Chondrocyte (in vitro differentiated cells): ENCODE results near the gene ARFGEF3. TPM values are rescaled to one million over a fixed set of nuclear protein-coding genes. Genes with fewer than 3 reads are reported as not detected.

Source experiments
- DNase-seq: peaks from one replicate; pipeline ENCODE4 v3.0.0; 2021; ENCODE audit warnings: mixed read lengths, low spot score
- H3K27ac Mint-ChIP-seq: one replicate; pipeline ENCODE4 v1.8.0; 2021; ENCODE audit warnings: mild to moderate bottlenecking, moderate library complexity, mixed read lengths; ENCODE audit not compliant: unreplicated experiment
- H3K27me3 Mint-ChIP-seq: 2 replicates; pipeline ENCODE4 v1.8.0; 2021; ENCODE audit warnings: low read depth, mixed read lengths
- H3K36me3 Mint-ChIP-seq: 2 replicates; pipeline ENCODE4 v1.8.0; 2021; ENCODE audit warnings: low read depth, mixed read lengths
- H3K4me1 Mint-ChIP-seq: 2 replicates; pipeline ENCODE4 v1.8.0; 2021; ENCODE audit warnings: low read depth, mild to moderate bottlenecking, mixed read lengths
- H3K4me3 Mint-ChIP-seq: one replicate; pipeline ENCODE4 v1.8.0; 2021; ENCODE audit warnings: mild to moderate bottlenecking, moderate library complexity, mixed read lengths; ENCODE audit not compliant: unreplicated experiment
- H3K9me3 Mint-ChIP-seq: 2 replicates; pipeline ENCODE4 v1.8.0; 2021; ENCODE audit warnings: low read depth, mixed read lengths
- total RNA-seq: library from RNA; stranded (reverse); gene quantifications from 3 replicates; pipeline ENCODE4 v1.2.1, GENCODE V29; 2021
- TF ChIP-seq, protein P1 (sequence below): fragments of 200-600 bp; sonication (generic); IDR thresholded peaks from 2 replicates; pipeline ENCODE4 v1.5.0; 2021; ENCODE audit warnings: antibody characterized with exemption, mild to moderate bottlenecking, moderate library complexity

Gene ARFGEF3
- total RNA-seq, 1 donor from 2014 or later = 2.7 TPM

- no peak for DNase-seq
- H3K27ac Mint-ChIP-seq = no peak overlapping the region
- H3K27me3 Mint-ChIP-seq = no peaks in the 10 kb centered on the region
These were observed 169.0 kb downstream of the ARFGEF3 start for GRCh38 chr6:138330763-138331162.

GRCh38 chr6:138331444-138331843 is 169.7 kb downstream of the ARFGEF3 start:
- TF ChIP-seq, protein P1, sequence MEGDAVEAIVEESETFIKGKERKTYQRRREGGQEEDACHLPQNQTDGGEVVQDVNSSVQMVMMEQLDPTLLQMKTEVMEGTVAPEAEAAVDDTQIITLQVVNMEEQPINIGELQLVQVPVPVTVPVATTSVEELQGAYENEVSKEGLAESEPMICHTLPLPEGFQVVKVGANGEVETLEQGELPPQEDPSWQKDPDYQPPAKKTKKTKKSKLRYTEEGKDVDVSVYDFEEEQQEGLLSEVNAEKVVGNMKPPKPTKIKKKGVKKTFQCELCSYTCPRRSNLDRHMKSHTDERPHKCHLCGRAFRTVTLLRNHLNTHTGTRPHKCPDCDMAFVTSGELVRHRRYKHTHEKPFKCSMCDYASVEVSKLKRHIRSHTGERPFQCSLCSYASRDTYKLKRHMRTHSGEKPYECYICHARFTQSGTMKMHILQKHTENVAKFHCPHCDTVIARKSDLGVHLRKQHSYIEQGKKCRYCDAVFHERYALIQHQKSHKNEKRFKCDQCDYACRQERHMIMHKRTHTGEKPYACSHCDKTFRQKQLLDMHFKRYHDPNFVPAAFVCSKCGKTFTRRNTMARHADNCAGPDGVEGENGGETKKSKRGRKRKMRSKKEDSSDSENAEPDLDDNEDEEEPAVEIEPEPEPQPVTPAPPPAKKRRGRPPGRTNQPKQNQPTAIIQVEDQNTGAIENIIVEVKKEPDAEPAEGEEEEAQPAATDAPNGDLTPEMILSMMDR = no peak
- no peaks in the 10 kb centered on the region for H3K4me1 Mint-ChIP-seq
- H3K4me3 Mint-ChIP-seq = no peak overlapping the region
- peaks cover 3% of the 10 kb centered on the region for H3K36me3 Mint-ChIP-seq
- DNase-seq = no peak
- no peak overlapping the region for H3K27ac Mint-ChIP-seq
- H3K27me3 Mint-ChIP-seq = no peaks in the 10 kb centered on the region
- H3K9me3 Mint-ChIP-seq = peaks cover 5% of the 10 kb centered on the region

More at GRCh38 chr6:138330763-138331162, 169.0 kb downstream of the ARFGEF3 start:
- Mint-ChIP-seq H3K4me1 (no peaks in the 10 kb centered on the region), H3K4me3 (no peak overlapping the region), H3K9me3 (peaks cover 7% of the 10 kb centered on the region), H3K36me3 (peaks cover 3% of the 10 kb centered on the region)
- TF ChIP-seq, protein P1 = no peak

- no peaks in the 10 kb centered on the region for H3K4me1 Mint-ChIP-seq
- no peak for DNase-seq
- TF ChIP-seq, protein P1 = no peak
- no peak overlapping the region for H3K27ac Mint-ChIP-seq
- H3K36me3 Mint-ChIP-seq = peaks cover 3% of the 10 kb centered on the region
- no peaks in the 10 kb centered on the region for H3K27me3 Mint-ChIP-seq
- H3K4me3 Mint-ChIP-seq = no peak overlapping the region
- no peaks in the 10 kb centered on the region for H3K9me3 Mint-ChIP-seq
These were observed 170.2 kb downstream of the ARFGEF3 start for GRCh38 chr6:138331984-138332383.

- Mint-ChIP-seq H3K27me3 (no peaks in the 10 kb centered on the region), H3K27ac (no peak overlapping the region), H3K36me3 (peaks cover 4% of the 10 kb centered on the region), H3K9me3 (no peaks in the 10 kb centered on the region), H3K4me1 (no peaks in the 10 kb centered on the region), H3K4me3 (no peak overlapping the region)
- no peak for DNase-seq
- TF ChIP-seq, protein P1 = no peak
These were observed 172.3 kb downstream of the ARFGEF3 start for GRCh38 chr6:138334000-138334399.

DNA sequence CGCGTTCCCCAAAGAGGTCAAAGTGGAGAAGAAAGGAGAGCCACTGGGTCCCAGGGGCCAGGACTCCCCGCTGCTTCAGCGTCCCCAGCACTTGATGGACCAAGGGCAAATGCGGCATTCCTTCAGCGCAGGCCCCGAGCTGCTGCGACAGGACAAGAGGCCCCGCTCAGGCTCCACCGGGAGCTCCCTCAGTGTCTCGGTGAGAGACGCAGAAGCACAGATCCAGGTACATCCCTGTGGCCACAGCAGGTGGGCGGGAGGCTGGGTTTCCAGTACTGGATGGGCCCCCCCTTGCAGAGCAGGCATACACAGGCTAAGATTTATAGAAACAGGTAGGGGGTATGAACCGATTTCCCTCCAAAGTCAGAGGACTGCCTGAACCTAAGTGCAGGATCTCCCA is 173.2 kb downstream of the ARFGEF3 start:
- Mint-ChIP-seq H3K4me3 (no peak overlapping the region), H3K36me3 (peaks cover 4% of the 10 kb centered on the region)
- TF ChIP-seq, protein P1 = no peak

More for the DNA sequence above, 173.2 kb downstream of the ARFGEF3 start:
- H3K9me3 Mint-ChIP-seq = no peaks in the 10 kb centered on the region
- H3K27me3 Mint-ChIP-seq = no peaks in the 10 kb centered on the region
- no peak overlapping the region for H3K27ac Mint-ChIP-seq
- no peaks in the 10 kb centered on the region for H3K4me1 Mint-ChIP-seq
- no peak for DNase-seq
